K562 (cell line): Measurements from ENCODE around the gene CRELD2. TPM values are rescaled to one million over a fixed set of nuclear protein-coding genes. Genes with fewer than 3 reads are reported as not detected.

Experiments
- polyA plus RNA-seq, 8 experiments: library from polyadenylated mRNA; depleted of rRNA in 4 of 8; stranded (reverse) in 5 of 8; unstranded in 3 of 8; fragments of >200 nt; fragmentation: Nextera tagmentation in 2 of 8; fragmentation: Illumina TruSeq in 1 of 8; extraction: Ambion mirVana in 2 of 8; extraction: Trizol in 1 of 8; gene quantifications; 2 replicates each; pipeline versions ENCODE4 v1.2.1 to v1.2.3, GENCODE V29; 2011 to 2014; ENCODE audit warnings: inconsistent platforms in 1 of 8, missing spikeins in 1 of 8
- total RNA-seq, 7 experiments: library from RNA; depleted of rRNA in 6 of 7; stranded (reverse); fragments of >200 nt in 6 of 7; fragmentation: Illumina TruSeq in 2 of 7; extraction: Trizol in 2 of 7; gene quantifications; 2 replicates each; pipeline versions ENCODE4 v1.2.1 to v1.2.3, GENCODE V29; 2011 to 2021; ENCODE audit warnings: low replicate concordance in 1 of 7
- TF ChIP-seq, protein P1 (sequence below): sonication (generic); formaldehyde crosslinking; IDR thresholded peaks from 2 replicates; pipeline ENCODE4 v1.8.1; 2023; ENCODE audit warnings: mild to moderate bottlenecking, missing genetic modification reagents
- TF ChIP-seq, protein P2 (sequence below): fragments of 450-650 bp; IDR thresholded peaks from 2 replicates; pipeline ENCODE4 v1.6.1; 2016; ENCODE audit warnings: antibody characterized with exemption
- TF ChIP-seq, protein P3 (sequence below): fragments of 450-650 bp; IDR thresholded peaks from 2 replicates; pipeline ENCODE4 v1.6.1; 2017; ENCODE audit warnings: antibody characterized with exemption, mild to moderate bottlenecking

The CRELD2 gene
- total and polyA plus RNA-seq, 9 of the 15 experiments (the other 6 are each of a cell fraction or from before 2014, with no cell fraction given) = 0.96 to 25.3 (median 8.8) TPM

DNA sequence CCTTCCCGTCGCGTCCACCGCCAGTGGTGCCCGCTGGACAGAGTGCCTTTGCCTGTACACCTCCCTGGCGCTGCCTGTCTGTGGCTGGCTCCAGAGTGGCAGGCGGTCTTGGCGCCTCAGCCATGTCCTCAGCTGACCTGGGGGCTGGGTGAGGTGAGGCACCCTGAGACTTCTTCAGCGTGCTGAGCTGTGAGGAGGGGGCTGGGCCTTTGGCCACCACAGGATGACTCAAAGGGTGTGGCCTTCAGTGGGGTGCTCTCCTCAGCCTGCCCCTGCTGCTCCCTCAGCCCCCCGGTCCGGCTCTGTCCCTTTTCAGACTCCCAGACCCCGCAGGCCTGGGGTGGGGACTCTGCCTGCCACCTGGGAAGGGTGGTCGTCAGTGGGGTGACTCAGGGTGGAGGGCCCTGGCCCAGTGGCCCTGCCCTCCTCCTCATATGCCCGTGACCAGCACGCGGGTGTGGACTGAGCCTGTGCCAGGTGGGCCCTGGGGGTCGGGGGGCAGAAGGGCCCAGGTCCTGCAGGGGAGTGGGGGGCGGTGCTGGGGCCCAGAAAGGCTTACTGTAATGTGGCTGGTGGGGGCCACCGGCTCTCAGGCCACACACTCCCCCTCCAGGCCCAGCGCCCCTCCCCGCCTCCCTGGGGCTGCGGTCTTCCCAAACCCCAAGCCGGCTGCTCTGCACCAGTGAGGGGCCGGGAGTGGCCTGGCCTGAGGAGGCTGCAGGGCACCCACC lies 15.9 kb downstream of the CRELD2 start (continued):
- TF ChIP-seq, protein P1, sequence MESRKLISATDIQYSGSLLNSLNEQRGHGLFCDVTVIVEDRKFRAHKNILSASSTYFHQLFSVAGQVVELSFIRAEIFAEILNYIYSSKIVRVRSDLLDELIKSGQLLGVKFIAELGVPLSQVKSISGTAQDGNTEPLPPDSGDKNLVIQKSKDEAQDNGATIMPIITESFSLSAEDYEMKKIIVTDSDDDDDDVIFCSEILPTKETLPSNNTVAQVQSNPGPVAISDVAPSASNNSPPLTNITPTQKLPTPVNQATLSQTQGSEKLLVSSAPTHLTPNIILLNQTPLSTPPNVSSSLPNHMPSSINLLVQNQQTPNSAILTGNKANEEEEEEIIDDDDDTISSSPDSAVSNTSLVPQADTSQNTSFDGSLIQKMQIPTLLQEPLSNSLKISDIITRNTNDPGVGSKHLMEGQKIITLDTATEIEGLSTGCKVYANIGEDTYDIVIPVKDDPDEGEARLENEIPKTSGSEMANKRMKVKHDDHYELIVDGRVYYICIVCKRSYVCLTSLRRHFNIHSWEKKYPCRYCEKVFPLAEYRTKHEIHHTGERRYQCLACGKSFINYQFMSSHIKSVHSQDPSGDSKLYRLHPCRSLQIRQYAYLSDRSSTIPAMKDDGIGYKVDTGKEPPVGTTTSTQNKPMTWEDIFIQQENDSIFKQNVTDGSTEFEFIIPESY (CRISPR knock-in tag) = peak; percentile 65
- TF ChIP-seq, protein P2, sequence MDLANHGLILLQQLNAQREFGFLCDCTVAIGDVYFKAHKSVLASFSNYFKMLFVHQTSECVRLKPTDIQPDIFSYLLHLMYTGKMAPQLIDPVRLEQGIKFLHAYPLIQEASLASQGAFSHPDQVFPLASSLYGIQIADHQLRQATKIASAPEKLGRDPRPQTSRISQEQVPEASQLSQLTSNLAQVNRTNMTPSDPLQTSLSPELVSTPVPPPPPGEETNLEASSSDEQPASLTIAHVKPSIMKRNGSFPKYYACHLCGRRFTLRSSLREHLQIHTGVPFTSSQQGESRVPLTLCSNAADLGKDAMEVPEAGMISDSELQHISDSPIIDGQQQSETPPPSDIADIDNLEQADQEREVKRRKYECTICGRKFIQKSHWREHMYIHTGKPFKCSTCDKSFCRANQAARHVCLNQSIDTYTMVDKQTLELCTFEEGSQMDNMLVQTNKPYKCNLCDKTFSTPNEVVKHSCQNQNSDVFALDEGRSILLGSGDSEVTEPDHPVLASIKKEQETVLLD = peak; percentile 28; the same call in 1 of the 2 replicates
- TF ChIP-seq, protein P3, sequence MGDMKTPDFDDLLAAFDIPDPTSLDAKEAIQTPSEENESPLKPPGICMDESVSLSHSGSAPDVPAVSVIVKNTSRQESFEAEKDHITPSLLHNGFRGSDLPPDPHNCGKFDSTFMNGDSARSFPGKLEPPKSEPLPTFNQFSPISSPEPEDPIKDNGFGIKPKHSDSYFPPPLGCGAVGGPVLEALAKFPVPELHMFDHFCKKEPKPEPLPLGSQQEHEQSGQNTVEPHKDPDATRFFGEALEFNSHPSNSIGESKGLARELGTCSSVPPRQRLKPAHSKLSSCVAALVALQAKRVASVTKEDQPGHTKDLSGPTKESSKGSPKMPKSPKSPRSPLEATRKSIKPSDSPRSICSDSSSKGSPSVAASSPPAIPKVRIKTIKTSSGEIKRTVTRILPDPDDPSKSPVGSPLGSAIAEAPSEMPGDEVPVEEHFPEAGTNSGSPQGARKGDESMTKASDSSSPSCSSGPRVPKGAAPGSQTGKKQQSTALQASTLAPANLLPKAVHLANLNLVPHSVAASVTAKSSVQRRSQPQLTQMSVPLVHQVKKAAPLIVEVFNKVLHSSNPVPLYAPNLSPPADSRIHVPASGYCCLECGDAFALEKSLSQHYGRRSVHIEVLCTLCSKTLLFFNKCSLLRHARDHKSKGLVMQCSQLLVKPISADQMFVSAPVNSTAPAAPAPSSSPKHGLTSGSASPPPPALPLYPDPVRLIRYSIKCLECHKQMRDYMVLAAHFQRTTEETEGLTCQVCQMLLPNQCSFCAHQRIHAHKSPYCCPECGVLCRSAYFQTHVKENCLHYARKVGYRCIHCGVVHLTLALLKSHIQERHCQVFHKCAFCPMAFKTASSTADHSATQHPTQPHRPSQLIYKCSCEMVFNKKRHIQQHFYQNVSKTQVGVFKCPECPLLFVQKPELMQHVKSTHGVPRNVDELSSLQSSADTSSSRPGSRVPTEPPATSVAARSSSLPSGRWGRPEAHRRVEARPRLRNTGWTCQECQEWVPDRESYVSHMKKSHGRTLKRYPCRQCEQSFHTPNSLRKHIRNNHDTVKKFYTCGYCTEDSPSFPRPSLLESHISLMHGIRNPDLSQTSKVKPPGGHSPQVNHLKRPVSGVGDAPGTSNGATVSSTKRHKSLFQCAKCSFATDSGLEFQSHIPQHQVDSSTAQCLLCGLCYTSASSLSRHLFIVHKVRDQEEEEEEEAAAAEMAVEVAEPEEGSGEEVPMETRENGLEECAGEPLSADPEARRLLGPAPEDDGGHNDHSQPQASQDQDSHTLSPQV = 0 out of 2 replicates have a peak, but pooled peaks have one; percentile 18
